Loucy (cell line): Measurements from ENCODE around the gene MCTP2.

Experiments
- H2AFZ ChIP-seq: fragments of 200-600 bp; sonication (generic); 2 replicates; pipeline ENCODE4 v1.6.0; 2016; ENCODE audit warnings: antibody characterized with exemption, mild to moderate bottlenecking, low read length, moderate library complexity
- H3F3A ChIP-seq: fragments of 200-600 bp; 2 replicates; pipeline ENCODE4 v1.6.0; 2016; ENCODE audit warnings: antibody characterized with exemption, low read depth, mild to moderate bottlenecking
- H3K27me3 ChIP-seq: fragments of 200-600 bp; sonication (generic); 2 replicates; pipeline ENCODE4 v1.6.1; 2014; ENCODE audit warnings: low read length, mild to moderate bottlenecking; ENCODE audit not compliant: insufficient read depth, poor library complexity, severe bottlenecking
- H3K36me3 ChIP-seq: fragments of 200-600 bp; sonication (generic); 2 replicates; pipeline ENCODE4 v1.6.1; 2016; ENCODE audit warnings: low read length; ENCODE audit not compliant: insufficient read depth
- H3K4me1 ChIP-seq: fragments of 200-600 bp; sonication (generic); 2 replicates; pipeline ENCODE4 v1.5.1; 2014; ENCODE audit warnings: low read length, mild to moderate bottlenecking; ENCODE audit not compliant: insufficient read depth, poor library complexity, severe bottlenecking
- H3K4me2 ChIP-seq: fragments of 200-600 bp; sonication (generic); 2 replicates; pipeline ENCODE4 v1.6.0; 2014; ENCODE audit warnings: antibody characterized with exemption, low read length, low read depth, mild to moderate bottlenecking; ENCODE audit not compliant: poor library complexity, severe bottlenecking
- H3K4me3 ChIP-seq: fragments of 200-600 bp; sonication (generic); 2 replicates; pipeline ENCODE4 v1.5.1; 2014; ENCODE audit warnings: low read length, mild to moderate bottlenecking, mixed read lengths; ENCODE audit not compliant: poor library complexity, severe bottlenecking
- H3K79me2 ChIP-seq: fragments of 200-600 bp; sonication (generic); 2 replicates; pipeline ENCODE4 v1.6.1; 2014; ENCODE audit warnings: low read length; ENCODE audit not compliant: insufficient read depth
- H3K9ac ChIP-seq: fragments of 200-600 bp; sonication (generic); 2 replicates; pipeline ENCODE4 v1.6.0; 2014; ENCODE audit warnings: mild to moderate bottlenecking, low read depth, low read length, moderate library complexity; ENCODE audit not compliant: poor library complexity, severe bottlenecking
- H3K9me2 ChIP-seq: fragments of 200-600 bp; sonication (generic); replicated peaks from 2 replicates; pipeline ENCODE4 v1.6.1; 2016; ENCODE audit warnings: low read depth, low read length, mixed read lengths
- H3K9me3 ChIP-seq: fragments of 200-600 bp; sonication (generic); 2 replicates; pipeline ENCODE4 v1.6.1; 2014; ENCODE audit warnings: mild to moderate bottlenecking, antibody characterized with exemption, low read length, low read depth; ENCODE audit not compliant: insufficient read depth
- H4K20me1 ChIP-seq: fragments of 200-600 bp; sonication (generic); 2 replicates; pipeline ENCODE4 v1.6.0; 2014; ENCODE audit warnings: antibody characterized with exemption, low read length, mild to moderate bottlenecking; ENCODE audit not compliant: insufficient read depth, poor library complexity, severe bottlenecking
- CTCF ChIP-seq: fragments of 200-600 bp; sonication (generic); conservative IDR thresholded peaks from 2 replicates; pipeline ENCODE4 v1.5.1; 2014; ENCODE audit warnings: mild to moderate bottlenecking, antibody characterized with exemption, low read length
- EZH2phosphoT487 ChIP-seq: fragments of 200-600 bp; IDR thresholded peaks from 2 replicates; pipeline ENCODE4 v1.6.1; 2018; ENCODE audit warnings: antibody characterized with exemption, mild to moderate bottlenecking, moderate library complexity, borderline replicate concordance

The MCTP2 gene

DNA sequence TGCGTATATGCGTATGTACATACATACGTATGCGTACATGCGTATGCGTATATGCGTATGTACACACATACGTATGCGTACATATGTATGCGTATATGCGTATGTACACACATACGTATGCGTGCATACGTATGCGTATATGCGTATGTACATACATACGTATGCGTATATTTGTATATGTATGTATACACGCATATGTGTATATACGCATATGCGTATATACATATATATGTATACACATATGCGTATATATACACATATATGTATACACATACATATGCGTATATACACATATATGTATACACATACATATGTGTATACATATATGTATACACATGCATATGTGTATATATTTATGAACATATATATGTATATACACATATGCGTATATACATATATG, 12.1 kb downstream of the MCTP2 start:
- peaks cover 86% of the 10 kb centered on the region for H3K79me2 ChIP-seq
- no peak for TF ChIP-seq EZH2phosphoT487
- TF ChIP-seq CTCF, result no peak

GRCh38 chr15:94246016-94246415, 14.7 kb downstream of the MCTP2 start:
- H3K36me3 ChIP-seq, result 0 out of 2 replicates have a peak, but pooled peaks cover 4% of the 10 kb centered on the region
- peaks cover 86% of the 10 kb centered on the region for H3K79me2 ChIP-seq
- H3F3A ChIP-seq, result peaks cover 9% of the 10 kb centered on the region
- TF ChIP-seq EZH2phosphoT487, result no peak
- TF ChIP-seq CTCF, result no peak
- no peak overlapping the region for H3K4me3 ChIP-seq
- no peaks in the 10 kb centered on the region for H3K27me3 ChIP-seq
- H3K9me3 ChIP-seq, result no peaks in the 10 kb centered on the region
- no peak overlapping the region for H3K4me2 ChIP-seq
- H3K9me2 ChIP-seq, result no peaks in the 10 kb centered on the region
- H4K20me1 ChIP-seq, result peaks cover 34% of the 10 kb centered on the region
- peaks cover 49% of the 10 kb centered on the region for H3K4me1 ChIP-seq
- no peak overlapping the region for H3K9ac ChIP-seq
- H2AFZ ChIP-seq, result no peak overlapping the region

More for the DNA sequence above, 12.1 kb downstream of the MCTP2 start:
- Histone ChIP-seq H4K20me1 (peaks cover 41% of the 10 kb centered on the region), H3F3A (peaks cover 9% of the 10 kb centered on the region), H3K9me2 (no peaks in the 10 kb centered on the region), H3K9ac (no peak overlapping the region), H3K4me2 (no peak overlapping the region), H3K9me3 (no peaks in the 10 kb centered on the region), H3K36me3 (0 out of 2 replicates have a peak, but pooled peaks cover 4% of the 10 kb centered on the region), H3K27me3 (no peaks in the 10 kb centered on the region), H2AFZ (no peak overlapping the region), H3K4me1 (peaks cover 53% of the 10 kb centered on the region), H3K4me3 (no peak overlapping the region)

DNA sequence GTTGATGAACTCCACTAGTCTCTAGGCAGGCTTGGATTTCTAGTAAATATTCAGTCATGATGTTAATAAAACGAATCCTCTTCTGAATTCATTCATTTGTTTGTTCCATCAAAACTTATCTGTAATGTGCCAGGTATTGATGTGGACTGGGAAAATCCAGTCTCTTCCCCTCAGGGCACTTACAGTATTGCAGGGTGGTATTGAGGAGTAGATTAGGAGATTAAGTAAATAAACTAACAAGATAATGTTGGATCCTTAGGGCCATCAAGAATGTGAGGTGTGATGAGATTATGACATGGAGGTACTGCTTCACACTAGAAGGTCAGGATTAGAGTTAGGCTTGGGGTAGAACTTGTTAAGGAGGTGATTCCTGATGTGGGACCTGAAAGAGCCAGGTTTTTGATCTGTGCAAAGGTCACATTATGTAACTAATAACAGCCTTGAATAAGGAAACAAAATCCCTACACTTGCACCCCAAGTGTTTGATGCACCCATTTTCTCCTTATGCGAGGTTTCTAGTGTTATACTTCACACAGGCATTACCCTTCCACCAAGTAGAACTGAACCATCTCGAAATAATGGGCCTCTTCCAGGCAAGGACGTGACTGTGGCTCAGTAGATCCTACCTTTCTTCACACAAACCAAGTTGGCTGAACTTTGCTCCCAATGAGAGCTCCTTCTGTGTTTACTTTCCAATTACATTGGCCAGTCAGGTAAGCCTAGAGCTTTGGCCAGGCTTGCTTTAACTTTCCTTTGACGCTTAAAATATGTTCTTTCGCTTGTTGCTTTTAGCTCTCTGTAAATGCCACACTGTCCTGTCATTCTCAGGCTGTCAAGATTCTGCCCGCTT, 16.7 kb downstream of the MCTP2 start:
- peaks cover 33% of the 10 kb centered on the region for H4K20me1 ChIP-seq
- H3K4me3 ChIP-seq, result no peak overlapping the region
- no peak for TF ChIP-seq EZH2phosphoT487
- TF ChIP-seq CTCF, result no peak
- no peaks in the 10 kb centered on the region for H3K27me3 ChIP-seq
- no peaks in the 10 kb centered on the region for H3K9me2 ChIP-seq
- no peaks in the 10 kb centered on the region for H3F3A ChIP-seq
- no peak overlapping the region for H2AFZ ChIP-seq
- H3K36me3 ChIP-seq, result 0 out of 2 replicates have a peak, but pooled peaks cover 8% of the 10 kb centered on the region
- H3K9me3 ChIP-seq, result no peaks in the 10 kb centered on the region
- peaks cover 86% of the 10 kb centered on the region for H3K79me2 ChIP-seq
- peak overlapping the region; percentile 1 for H3K4me2 ChIP-seq
- no peak overlapping the region for H3K9ac ChIP-seq
- peaks cover 37% of the 10 kb centered on the region for H3K4me1 ChIP-seq
